Kidney tubule cell (primary cell): ENCODE results near the gene KIAA1671.
"Not testable (repeated sequence)": the region's sequence is repeated elsewhere in the genome, so short reads cannot be mapped to it uniquely, and the experiment has no call there.

ENCODE experiments used
- DNase-seq: peaks from one replicate; pipeline ENCODE4 v3.0.0-alpha.2; 2018; ENCODE audit warnings: low spot score

Gene KIAA1671

DNA sequence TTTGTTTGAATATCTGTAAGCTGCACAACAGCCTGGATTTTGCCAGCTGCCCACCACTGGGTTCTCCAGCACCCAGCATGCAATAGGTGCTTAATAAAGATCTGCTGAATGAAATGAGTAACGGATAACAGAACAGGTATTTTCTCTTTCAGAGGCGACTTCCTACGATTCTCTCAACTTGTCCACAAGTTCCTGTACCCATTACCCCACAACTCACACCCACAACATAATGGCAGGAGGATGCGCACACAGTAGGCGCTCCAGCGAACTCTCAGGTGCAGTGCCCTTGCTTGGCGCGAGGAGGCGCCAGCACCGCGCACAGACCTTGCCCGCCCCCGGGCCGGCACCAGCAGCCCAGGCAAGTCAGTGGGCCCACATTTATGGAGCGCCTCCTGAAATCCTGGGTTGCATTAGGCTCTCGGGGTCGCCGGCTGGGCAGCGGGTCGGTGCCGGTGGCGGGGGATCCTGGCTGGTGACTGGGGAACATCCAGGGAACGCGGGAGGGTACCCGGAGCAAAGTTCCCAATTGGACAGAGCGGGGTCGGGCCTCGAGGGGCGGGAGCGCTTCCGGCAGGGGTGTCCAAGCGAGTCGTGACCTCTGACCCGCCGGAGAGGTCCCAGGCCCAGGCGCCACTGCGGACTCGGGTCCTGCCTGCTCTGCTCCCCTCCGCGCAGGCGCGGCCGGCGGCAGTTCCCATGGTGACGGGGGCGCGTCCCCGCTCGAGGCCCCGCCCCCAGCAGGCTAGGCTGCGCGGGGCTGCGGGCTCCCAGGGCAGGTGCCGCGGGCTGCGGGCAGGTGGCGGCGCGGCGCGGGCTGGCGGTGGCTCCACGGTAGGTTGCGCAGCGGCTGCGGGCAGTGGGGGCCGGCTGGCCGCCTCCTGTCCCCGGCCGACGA lies at the start of gene KIAA1671:
TSS of gene KIAA1671 (plus strand) at position 775 of the 895 bp plus-strand sequence. CDS start 75,284 bp downstream, outside the sequence.
- DNase-seq: peak; percentile 91

- DNase-seq: no peak
Measured at GRCh38 chr22:24905909-24906308, 46.6 kb upstream of the KIAA1671 start.

DNA sequence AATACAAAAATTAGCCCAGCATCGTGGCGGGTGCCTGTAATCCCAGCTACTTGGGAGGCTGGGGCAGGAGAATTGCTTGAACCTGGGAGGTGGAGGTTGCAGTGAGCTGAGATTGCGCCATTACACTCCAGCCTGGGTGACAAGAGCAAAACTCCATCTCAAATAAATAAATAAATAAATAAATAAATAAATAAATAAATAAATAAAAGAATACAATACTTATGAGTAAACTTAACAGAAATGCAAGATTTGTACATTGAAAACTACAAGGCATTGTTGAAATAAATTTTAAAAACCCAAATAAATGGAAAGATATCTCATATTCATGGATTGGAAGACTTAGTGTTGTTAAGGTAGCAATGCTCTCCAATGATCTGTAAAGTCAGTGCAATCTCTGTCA lies 45.4 kb upstream of the KIAA1671 start:
- not testable (repeated sequence) for DNase-seq

- DNase-seq: no peak
Measured at GRCh38 chr22:24920029-24920428, 32.5 kb upstream of the KIAA1671 start.

GRCh38 chr22:24925586-24926427 lies 26.7 kb upstream of the KIAA1671 start:
- DNase-seq: no peak

DNA sequence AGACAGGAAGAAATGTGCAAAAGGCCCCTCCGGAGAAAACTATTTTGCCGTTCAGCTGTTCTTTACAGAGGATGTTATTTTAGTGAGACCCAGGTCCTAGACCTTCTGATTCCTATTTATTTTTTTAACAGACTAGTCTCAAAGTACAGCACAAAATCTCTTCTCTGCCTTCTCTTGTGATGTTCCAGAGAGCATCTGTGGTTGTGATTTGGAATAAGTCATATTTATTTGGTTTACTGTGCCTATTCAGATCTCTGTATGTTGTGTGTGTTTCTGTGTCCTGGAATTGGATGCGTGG lies 26.1 kb upstream of the KIAA1671 start:
- no peak for DNase-seq

DNA sequence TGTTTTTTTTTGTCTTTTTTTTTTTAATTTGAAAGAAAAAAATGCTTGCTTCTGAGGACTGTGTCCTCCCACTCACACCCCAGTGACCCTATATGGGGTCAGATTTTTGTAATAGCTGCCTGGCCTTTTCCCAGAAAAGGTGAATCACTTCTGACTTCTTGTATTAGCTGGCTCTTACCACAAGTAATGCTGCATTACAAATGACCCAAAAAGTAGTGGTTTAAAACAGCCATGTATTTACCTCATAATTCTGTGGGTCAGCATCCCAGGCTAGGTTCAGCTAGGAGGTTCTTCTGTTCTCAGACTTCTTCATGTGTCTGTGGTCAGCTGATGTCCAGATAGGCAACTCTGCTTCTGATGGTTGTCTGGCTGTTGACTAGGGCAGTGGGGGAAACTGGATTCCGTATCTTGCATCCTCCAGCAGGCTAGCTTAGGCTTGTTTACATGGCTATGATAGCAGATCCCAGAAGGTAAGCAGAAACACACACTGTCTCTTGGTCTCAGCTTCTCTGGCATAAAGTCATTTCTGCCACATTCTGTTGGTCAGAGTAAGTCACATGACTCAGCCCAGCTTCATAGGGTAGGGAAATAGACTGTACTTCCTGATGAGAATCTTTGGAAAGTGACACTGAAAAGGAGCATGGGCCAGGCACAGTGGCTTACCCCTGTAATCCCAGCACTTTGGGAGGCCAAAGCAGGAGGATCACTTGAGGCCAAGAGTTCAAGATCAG lies 25.5 kb upstream of the KIAA1671 start:
- DNase-seq: peak; percentile 50

DNA sequence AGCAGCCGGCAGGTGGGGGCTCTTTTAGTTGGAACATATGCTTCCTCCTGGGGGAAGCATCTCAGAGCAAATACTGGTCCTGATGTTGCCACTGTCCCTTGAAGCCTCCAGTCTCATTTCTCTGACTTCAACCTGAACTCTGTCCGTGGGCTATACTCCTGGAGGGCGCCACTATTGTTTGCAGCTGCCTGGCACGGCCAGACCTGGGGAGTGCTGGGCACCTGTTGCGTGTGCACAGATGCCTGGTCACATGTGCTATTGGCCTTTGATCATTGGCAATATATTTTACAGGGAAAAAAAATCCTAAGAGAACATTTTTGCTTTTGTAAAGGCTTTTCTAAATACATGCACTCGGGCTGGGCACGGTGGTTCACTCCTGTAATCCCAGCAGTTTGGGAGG lies 24.2 kb upstream of the KIAA1671 start:
- DNase-seq: no peak

- DNase-seq: no peak
Measured at GRCh38 chr22:24930678-24931077, 21.8 kb upstream of the KIAA1671 start.

DNA sequence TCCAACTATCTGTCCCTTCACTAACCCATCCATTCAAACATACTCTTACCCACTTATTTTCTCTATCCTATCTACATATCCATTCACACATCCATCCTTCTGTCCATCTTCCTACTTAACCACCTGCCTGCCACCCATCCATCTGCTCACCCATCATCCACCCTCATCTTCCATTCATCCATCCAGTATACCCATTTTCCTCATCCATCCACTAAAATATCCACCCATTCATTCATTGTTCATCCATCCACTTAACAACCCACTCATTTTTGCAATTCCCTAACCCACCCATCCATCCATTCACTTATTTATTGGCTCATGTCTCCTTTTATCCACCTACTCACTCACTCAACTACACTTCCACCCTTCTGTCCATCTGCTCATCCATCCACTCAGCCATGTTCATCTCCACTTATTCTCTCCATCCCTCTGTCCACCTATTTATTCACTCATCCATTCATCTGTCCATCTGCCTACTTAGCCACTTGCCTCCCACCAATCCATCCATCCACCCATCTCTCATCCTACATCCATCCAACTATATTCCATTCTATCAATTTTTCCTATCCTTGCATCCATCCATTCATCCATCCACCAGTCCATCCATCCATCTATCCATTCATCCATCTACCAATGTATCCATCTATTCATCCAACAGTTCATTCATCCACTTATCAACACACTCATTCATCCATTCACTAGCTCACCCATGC lies 16.6 kb upstream of the KIAA1671 start:
- DNase-seq: no peak

DNA sequence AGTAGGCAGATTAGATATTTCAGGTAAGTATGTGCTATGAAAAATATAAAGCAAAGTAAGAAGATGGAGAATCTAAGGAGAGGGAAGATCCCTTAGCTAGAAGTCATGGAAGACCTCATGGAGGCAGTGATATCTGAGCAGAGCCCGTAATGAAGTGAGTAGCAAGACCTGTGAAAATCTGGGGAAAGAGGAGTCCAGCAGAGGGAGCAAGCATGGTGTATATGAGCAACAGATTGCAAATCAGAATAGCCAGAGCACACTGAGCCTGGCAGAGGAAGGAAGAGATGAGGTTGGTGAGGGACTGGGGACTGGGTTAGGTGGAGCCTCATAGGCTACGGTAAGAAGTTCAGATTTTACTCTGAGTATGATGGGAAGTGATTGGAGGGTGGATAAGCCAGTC lies 15.4 kb upstream of the KIAA1671 start:
- peak; percentile 35 for DNase-seq

DNA sequence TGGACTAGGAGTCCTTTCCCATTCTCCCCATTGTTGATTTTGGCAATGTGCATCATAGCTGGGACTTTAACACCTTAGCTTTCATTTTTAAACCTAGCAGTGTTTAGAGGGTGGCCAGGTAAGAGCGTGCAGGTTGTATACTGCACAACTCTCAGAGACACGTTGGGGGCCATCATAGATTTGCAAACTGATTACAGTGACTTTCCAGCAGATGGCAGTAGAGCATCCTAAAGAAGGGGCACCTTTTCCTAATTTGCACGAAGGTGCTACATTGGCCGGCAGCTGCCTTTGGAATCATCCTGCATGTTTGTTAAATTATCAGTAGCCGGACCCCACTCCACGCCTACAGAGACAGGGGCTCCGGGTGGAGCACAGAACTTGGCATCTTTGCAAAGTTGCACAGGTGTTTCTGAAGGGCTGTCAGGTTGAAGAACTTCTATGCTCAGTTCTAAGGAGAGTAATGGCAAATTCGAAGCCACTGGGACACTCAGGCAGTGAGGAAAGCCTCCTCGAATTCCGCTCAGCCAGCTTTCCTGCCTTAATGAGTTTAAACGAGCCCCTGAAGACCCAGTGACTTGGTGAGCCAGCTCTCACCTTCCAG lies 13.7 kb upstream of the KIAA1671 start:
- peak; percentile 61 for DNase-seq

GRCh38 chr22:24942301-24942700 lies 10.2 kb upstream of the KIAA1671 start:
- no peak for DNase-seq

DNA sequence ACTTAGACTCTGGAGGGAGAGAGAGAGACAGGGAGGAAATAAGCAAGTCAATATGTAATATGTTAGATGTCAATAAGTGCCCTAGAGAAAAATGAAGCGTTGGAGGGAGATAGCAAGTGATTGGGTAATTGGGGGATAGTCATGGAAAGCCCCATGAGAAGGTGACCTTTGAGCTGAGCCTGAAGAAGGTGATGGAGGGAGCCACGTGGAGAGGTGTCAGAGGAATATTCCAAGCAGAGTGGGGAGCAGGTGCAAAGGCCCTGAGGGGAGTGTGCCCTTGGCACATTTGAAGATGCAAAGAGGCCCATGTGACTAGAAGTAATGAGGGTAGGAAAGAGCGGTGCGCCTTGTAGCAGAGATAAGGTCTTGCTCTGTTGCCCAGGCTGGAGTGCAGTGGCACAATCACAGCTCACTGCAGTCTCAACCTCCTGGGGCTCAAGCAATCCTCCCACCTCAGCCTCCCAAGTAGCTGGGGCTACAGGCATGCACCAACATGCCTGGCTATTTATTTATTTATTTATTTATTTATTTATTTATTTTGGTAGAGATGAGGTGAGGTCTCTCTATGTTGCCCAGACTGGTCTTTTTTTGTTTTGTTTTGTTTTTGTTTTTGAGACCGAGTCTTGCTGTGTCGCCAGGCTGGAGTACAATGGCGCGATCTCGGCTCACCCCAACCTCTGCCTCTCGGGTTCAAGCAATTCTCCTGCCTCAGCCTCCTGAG lies 8.1 kb upstream of the KIAA1671 start:
- DNase-seq: no peak

DNA sequence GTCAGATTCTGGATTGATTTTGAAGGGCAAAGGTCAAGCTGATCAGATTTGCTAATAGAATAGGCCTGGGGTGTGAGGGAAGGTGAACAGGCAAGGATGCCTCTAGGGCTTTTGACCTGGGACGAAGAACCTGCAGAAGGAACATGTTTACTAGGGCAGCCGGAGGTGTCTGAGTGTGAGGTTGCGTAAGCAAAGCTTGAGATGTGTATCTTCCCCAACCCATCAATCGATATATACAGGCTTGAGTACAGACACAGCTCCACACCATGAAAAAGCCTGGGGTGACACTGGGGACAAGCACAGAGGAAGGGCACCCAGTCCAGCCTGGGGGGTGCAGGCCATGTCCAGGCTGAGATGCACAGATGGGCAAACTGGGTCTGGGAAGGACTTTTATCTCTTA lies 7.1 kb upstream of the KIAA1671 start:
- DNase-seq: no peak

- DNase-seq: no peak
Measured at GRCh38 chr22:24947383-24947782, 5.1 kb upstream of the KIAA1671 start.

DNA sequence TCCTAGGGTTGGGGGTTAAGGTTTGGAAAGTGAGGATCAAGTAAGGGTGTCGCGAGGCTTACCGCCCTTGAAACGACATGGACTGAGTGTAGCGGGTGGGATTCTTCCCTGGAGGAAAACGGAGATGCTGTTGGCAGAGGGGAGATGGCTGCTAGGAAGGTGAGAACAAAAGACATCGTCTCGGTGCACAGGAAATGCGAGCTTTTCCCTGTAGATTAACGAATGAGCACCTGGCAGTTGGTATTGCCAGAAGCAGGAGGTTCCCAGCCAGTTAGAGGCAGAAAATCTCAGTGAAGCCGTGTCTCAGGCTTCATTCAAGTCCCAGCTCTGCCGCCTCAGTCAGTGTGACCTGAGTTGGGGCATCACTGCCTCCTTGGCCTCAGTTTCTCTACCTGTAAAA lies 4.6 kb upstream of the KIAA1671 start:
- no peak for DNase-seq

GRCh38 chr22:24948356-24949202 lies 3.9 kb upstream of the KIAA1671 start:
- peak; percentile 53 for DNase-seq

DNA sequence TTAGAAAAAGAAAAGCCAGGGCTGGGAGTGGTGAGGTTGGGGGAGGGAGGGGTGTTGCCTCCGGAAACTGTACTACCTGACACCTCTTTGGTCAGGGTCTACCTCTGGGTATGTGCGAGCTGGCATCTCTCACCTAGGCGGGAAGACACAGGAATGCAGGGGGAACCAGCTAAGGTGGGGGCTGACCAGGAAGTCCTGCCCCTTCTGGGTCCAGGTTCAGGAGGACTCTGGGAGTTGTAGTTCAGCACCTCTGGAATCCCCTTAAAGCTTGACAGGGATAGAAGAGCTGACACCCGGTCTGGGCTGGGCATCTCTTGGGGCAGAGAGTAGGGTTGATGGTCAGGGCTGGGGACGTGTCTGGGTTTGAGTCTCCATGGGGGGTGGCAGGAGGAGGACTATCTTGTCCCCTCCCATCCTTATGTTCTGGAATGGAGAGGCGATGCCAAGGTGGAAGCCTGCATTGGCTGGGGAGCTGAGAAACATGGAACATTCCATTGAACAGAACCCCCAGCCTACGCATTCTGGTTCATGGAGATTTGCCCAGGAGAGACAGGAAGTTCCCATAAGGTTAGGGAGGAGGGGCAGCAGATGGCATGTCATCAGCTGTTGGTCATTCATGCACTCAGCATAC lies 2.1 kb upstream of the KIAA1671 start:
- peak; percentile 46 for DNase-seq
